Liver (tissue), 9 donors: ENCODE results near the gene RHEX. TPM values are rescaled to one million over a fixed set of nuclear protein-coding genes. Genes with fewer than 3 reads are reported as not detected.

ENCODE experiments used
- DNase-seq: peaks from one replicate; pipeline ENCODE4 v3.0.0-alpha.2; 2017; ENCODE audit warnings: low spot score
- H3K27ac ChIP-seq, 2 donors: one replicate each; pipeline ENCODE4 v1.7.0; 2013; ENCODE audit warnings: inconsistent platforms in 2 of 2, low read length in 2 of 2, control low read depth in 1 of 2, low read depth in 1 of 2, mild to moderate bottlenecking in 1 of 2
- H3K27me3 ChIP-seq, 4 donors: one replicate each; pipeline versions ENCODE4 v1.6.1 to v1.7.0; 2013; ENCODE audit warnings: low read length in 3 of 4, inconsistent platforms in 1 of 4, mild to moderate bottlenecking in 1 of 4, moderate library complexity in 1 of 4; ENCODE audit not compliant: control insufficient read depth in 4 of 4, insufficient read depth in 4 of 4
- H3K36me3 ChIP-seq, 4 donors: one replicate each; pipeline versions ENCODE4 v1.6.1 to v1.7.0; 2013; ENCODE audit warnings: low read length in 3 of 4, mild to moderate bottlenecking in 3 of 4, low read depth in 1 of 4, moderate library complexity in 1 of 4; ENCODE audit not compliant: control insufficient read depth in 4 of 4, insufficient read depth in 3 of 4
- H3K4me1 ChIP-seq, 4 donors: one replicate each; pipeline versions ENCODE4 v1.6.1 to v1.7.0; 2013; ENCODE audit warnings: low read length in 3 of 4, mild to moderate bottlenecking in 3 of 4, moderate library complexity in 1 of 4; ENCODE audit not compliant: control insufficient read depth in 4 of 4, insufficient read depth in 4 of 4
- H3K4me3 ChIP-seq, 3 donors: one replicate each; pipeline versions ENCODE4 v1.6.1 to v1.7.0; 2013; ENCODE audit warnings: low read length in 3 of 3, control low read depth in 1 of 3, low read depth in 1 of 3, mild to moderate bottlenecking in 1 of 3
- H3K9ac ChIP-seq, 2 donors: one replicate each; pipeline ENCODE4 v1.7.0; 2013; ENCODE audit warnings: low read length in 2 of 2, mild to moderate bottlenecking in 2 of 2, moderate library complexity in 2 of 2, control low read depth in 1 of 2, low read depth in 1 of 2
- H3K9me3 ChIP-seq, 4 donors: one replicate each; pipeline versions ENCODE4 v1.6.1 to v1.7.0; 2013; ENCODE audit warnings: low read length in 3 of 4; ENCODE audit not compliant: control insufficient read depth in 4 of 4
- EGR1 ChIP-seq, 2 donors: IDR thresholded peaks; 2 replicates each; pipeline ENCODE4 v1.6.1; 2016 to 2018; ENCODE audit warnings: antibody characterized with exemption in 2 of 2, low read depth in 2 of 2
- FOXA1 ChIP-seq: IDR thresholded peaks from 2 replicates; pipeline ENCODE4 v1.6.1; 2016; ENCODE audit warnings: antibody characterized with exemption
- FOXA2 ChIP-seq: IDR thresholded peaks from 2 replicates; pipeline ENCODE4 v1.6.1; 2016; ENCODE audit warnings: antibody characterized with exemption
- HNF4A ChIP-seq, 2 donors: conservative IDR thresholded peaks; 2 replicates each; pipeline ENCODE4 v1.6.1; 2016; ENCODE audit warnings: antibody characterized with exemption in 2 of 2, mild to moderate bottlenecking in 2 of 2
- HNF4G ChIP-seq: IDR thresholded peaks from 2 replicates; pipeline ENCODE4 v1.6.1; 2016; ENCODE audit warnings: antibody characterized with exemption
- JUND ChIP-seq, 2 donors: IDR thresholded peaks; 2 replicates each; pipeline ENCODE4 v1.6.1; 2016; ENCODE audit warnings: antibody characterized with exemption in 2 of 2
- NR2F2 ChIP-seq: IDR thresholded peaks from 2 replicates; pipeline ENCODE4 v1.6.1; 2016; ENCODE audit warnings: antibody characterized with exemption
- RAD21 ChIP-seq, 2 donors: IDR thresholded peaks; 2 replicates each; pipeline ENCODE4 v1.6.1; 2016; ENCODE audit warnings: antibody characterized with exemption in 2 of 2, mild to moderate bottlenecking in 2 of 2
- RXRA ChIP-seq, 2 donors: IDR thresholded peaks; 2 replicates each; pipeline ENCODE4 v1.6.1; 2017 to 2018; ENCODE audit warnings: antibody characterized with exemption in 2 of 2, mild to moderate bottlenecking in 1 of 2
- SP1 ChIP-seq: IDR thresholded peaks from 2 replicates; pipeline ENCODE4 v1.6.1; 2018; ENCODE audit warnings: antibody characterized with exemption, mild to moderate bottlenecking
- TAF1 ChIP-seq: conservative IDR thresholded peaks from 2 replicates; pipeline ENCODE4 v1.6.1; 2016; ENCODE audit warnings: antibody characterized with exemption, mild to moderate bottlenecking
- YY1 ChIP-seq: IDR thresholded peaks from 2 replicates; pipeline ENCODE4 v1.6.1; 2016; ENCODE audit warnings: antibody characterized with exemption, mild to moderate bottlenecking
- ZBTB33 ChIP-seq: IDR thresholded peaks from 2 replicates; pipeline ENCODE4 v1.6.1; 2016; ENCODE audit warnings: antibody characterized with exemption
- WGBS: extraction: QIAGEN DNeasy Blood & Tissue Kit; methylation state at CpG from one replicate; pipeline ENCODE4 v1.1.7; 2013; 5-methylcytosine and 5-hydroxymethylcytosine counted together
- polyA plus RNA-seq, 2 donors: library from polyadenylated mRNA; stranded (reverse) in 1 of 2; unstranded in 1 of 2; fragments of 200-250 nt in 1 of 2; fragments of >200 nt in 1 of 2; fragmentation: Nextera tagmentation in 1 of 2; extraction: Ambion mirVana in 1 of 2; gene quantifications; one replicate each; pipeline versions ENCODE4 v1.2.1 to v1.2.3, GENCODE V29; 2013 to 2015
- total RNA-seq, 2 donors: library from RNA; depleted of rRNA; stranded (reverse); fragments of >200 nt; gene quantifications; one replicate each; pipeline ENCODE4 v1.2.3, GENCODE V29; 2014
- TF ChIP-seq, protein P1 (sequence below): fragments of 150-350 bp; IDR thresholded peaks from 2 replicates; pipeline ENCODE4 v1.5.1; 2017; ENCODE audit warnings: improper control_type of control experiment, low read depth, low read length; ENCODE audit not compliant: missing input control
- TF ChIP-seq, protein P2 (sequence below): IDR thresholded peaks from 2 replicates; pipeline ENCODE4 v1.6.1; 2016; ENCODE audit warnings: antibody characterized with exemption
- TF ChIP-seq, protein P3 (sequence below): IDR thresholded peaks from 2 replicates; pipeline ENCODE4 v1.6.1; 2016; ENCODE audit warnings: antibody characterized with exemption
- TF ChIP-seq, protein P4 (sequence below): IDR thresholded peaks from 2 replicates; pipeline ENCODE4 v1.6.1; 2016; ENCODE audit warnings: antibody characterized with exemption, mild to moderate bottlenecking
- donor health status: healthy.
- donor health status: healthy.
- donor health status: healthy.
- donor health status: healthy.
- donor health status: healthy.

RHEX gene
- total and polyA plus RNA-seq, 4 donors, result 0.15 to 2.8 (median 0.47) TPM

DNA sequence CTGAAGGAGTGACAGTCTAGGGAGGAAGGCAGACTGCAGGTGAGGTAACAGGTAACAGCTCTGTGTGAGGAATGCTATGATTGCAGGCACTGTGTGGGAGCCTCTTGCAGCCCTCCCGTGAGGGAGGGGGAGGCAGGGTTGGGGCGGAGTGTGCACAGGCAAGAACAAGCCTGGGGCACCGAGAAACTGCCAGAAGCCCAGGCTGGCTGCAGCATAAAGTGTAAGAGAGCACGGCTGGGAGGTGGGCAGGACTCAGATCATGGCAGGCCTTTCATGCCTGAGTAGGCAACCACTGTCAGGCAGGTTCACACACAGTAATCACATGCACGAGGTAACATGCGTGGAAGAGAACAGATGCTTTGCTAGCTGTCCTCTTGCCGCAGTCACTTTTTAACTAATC, 11.3 kb upstream of the RHEX start (continued):
- TF ChIP-seq, protein P1, sequence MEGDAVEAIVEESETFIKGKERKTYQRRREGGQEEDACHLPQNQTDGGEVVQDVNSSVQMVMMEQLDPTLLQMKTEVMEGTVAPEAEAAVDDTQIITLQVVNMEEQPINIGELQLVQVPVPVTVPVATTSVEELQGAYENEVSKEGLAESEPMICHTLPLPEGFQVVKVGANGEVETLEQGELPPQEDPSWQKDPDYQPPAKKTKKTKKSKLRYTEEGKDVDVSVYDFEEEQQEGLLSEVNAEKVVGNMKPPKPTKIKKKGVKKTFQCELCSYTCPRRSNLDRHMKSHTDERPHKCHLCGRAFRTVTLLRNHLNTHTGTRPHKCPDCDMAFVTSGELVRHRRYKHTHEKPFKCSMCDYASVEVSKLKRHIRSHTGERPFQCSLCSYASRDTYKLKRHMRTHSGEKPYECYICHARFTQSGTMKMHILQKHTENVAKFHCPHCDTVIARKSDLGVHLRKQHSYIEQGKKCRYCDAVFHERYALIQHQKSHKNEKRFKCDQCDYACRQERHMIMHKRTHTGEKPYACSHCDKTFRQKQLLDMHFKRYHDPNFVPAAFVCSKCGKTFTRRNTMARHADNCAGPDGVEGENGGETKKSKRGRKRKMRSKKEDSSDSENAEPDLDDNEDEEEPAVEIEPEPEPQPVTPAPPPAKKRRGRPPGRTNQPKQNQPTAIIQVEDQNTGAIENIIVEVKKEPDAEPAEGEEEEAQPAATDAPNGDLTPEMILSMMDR, result no peak

- Histone ChIP-seq H3K27me3 (no peaks in the 10 kb centered on the region), H3K4me1 (peaks cover 0 to 9% (median 7%) of the 10 kb centered on the region in 4 donors), H3K9me3 (no peaks in the 10 kb centered on the region)
These were observed 5.7 kb upstream of the RHEX start for GRCh38 chr1:206047271-206047670.

DNA sequence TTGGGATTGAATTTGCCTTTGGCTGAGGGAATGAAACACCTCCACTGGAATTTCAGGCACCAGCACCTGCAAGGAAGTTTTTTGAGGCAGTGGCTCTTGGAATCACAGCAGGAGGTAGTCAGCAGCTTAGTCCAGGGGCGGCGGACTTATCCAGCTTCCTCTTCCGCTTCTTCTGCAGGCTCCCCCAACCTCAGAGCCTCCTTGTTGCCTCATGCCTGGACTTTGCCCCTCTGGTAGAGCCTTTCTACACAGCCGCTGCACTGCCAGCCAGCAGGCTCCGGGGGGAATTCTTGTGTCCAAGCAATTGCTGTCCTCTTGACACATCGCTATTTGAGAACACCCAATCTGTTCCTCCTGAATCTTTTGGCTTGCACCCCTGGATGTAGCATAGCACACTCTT, 4.4 kb upstream of the RHEX start:
- Histone ChIP-seq H3K9me3 (no peaks in the 10 kb centered on the region), H3K9ac (no peak overlapping the region), H3K4me3 (no peak overlapping the region), H3K4me1 (peaks cover 0 to 18% (median 13%) of the 10 kb centered on the region in 4 donors), H3K27ac (no peak overlapping the region), H3K36me3 (no peaks in the 10 kb centered on the region), H3K27me3 (no peaks in the 10 kb centered on the region)
- WGBS, result 34% methylated on average over 6 of the region's 6 CpGs
- TF ChIP-seq ZBTB33 (no peak), YY1 (no peak), SP1 (peak; percentile 67), FOXA2 (no peak), RXRA (IDR thresholded peaks at IDR 0.05) (peak; percentile 12 to 20), HNF4A (conservative IDR thresholded peaks at IDR 0.05) (peak; percentile 87 to 92), TAF1 (no peak), FOXA1 (no peak), EGR1 (IDR thresholded peaks at IDR 0.05; ENCODE audit: low read depth in 2 of 2) (no peak), RAD21 (IDR thresholded peaks at IDR 0.05) (peak in 1 of 2 donors; percentile 14), HNF4G (peak; percentile 85), NR2F2 (no peak), JUND (IDR thresholded peaks at IDR 0.05) (no peak)
- TF ChIP-seq, protein P2, sequence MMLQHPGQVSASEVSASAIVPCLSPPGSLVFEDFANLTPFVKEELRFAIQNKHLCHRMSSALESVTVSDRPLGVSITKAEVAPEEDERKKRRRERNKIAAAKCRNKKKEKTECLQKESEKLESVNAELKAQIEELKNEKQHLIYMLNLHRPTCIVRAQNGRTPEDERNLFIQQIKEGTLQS, result peak; percentile 78
- TF ChIP-seq, protein P3, sequence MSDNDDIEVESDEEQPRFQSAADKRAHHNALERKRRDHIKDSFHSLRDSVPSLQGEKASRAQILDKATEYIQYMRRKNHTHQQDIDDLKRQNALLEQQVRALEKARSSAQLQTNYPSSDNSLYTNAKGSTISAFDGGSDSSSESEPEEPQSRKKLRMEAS, result no peak
- TF ChIP-seq, protein P4, sequence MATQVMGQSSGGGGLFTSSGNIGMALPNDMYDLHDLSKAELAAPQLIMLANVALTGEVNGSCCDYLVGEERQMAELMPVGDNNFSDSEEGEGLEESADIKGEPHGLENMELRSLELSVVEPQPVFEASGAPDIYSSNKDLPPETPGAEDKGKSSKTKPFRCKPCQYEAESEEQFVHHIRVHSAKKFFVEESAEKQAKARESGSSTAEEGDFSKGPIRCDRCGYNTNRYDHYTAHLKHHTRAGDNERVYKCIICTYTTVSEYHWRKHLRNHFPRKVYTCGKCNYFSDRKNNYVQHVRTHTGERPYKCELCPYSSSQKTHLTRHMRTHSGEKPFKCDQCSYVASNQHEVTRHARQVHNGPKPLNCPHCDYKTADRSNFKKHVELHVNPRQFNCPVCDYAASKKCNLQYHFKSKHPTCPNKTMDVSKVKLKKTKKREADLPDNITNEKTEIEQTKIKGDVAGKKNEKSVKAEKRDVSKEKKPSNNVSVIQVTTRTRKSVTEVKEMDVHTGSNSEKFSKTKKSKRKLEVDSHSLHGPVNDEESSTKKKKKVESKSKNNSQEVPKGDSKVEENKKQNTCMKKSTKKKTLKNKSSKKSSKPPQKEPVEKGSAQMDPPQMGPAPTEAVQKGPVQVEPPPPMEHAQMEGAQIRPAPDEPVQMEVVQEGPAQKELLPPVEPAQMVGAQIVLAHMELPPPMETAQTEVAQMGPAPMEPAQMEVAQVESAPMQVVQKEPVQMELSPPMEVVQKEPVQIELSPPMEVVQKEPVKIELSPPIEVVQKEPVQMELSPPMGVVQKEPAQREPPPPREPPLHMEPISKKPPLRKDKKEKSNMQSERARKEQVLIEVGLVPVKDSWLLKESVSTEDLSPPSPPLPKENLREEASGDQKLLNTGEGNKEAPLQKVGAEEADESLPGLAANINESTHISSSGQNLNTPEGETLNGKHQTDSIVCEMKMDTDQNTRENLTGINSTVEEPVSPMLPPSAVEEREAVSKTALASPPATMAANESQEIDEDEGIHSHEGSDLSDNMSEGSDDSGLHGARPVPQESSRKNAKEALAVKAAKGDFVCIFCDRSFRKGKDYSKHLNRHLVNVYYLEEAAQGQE, result no peak
- DNase-seq, result peak; percentile 57

More at GRCh38 chr1:206047271-206047670, 5.7 kb upstream of the RHEX start:
- 75% methylated on average over 4 of the region's 4 CpGs for WGBS
- TF ChIP-seq, protein P1, result no peak
- TF ChIP-seq SP1, result no peak
- Histone ChIP-seq H3K27ac (no peak overlapping the region), H3K4me3 (no peak overlapping the region), H3K36me3 (no peaks in the 10 kb centered on the region), H3K9ac (no peak overlapping the region)
- DNase-seq, result no peak
